ENCODE measurements around the gene ZBED2. TPM values are rescaled to one million over a fixed set of nuclear protein-coding genes. Genes with fewer than 3 reads are reported as not detected.

The ZBED2 gene
- total RNA-seq, 1 experiment from 2014 or later, result 54.7 TPM

GRCh38 chr3:111621535-111621934 is 26.4 kb upstream of the ZBED2 start:
- Histone ChIP-seq H3K9me3 (ENCODE audit: insufficient read depth, low read depth) (no peaks in the 10 kb centered on the region), H3K4me3 (no peak overlapping the region), H2AFZ (no peak overlapping the region), H3K27ac (no peak overlapping the region), H3K79me2 (ENCODE audit: low read depth) (no peaks in the 10 kb centered on the region), H3K27me3 (ENCODE audit: insufficient read depth, low read depth) (no peaks in the 10 kb centered on the region), H3K4me1 (replicated peaks; ENCODE audit: insufficient read depth) (no peaks in the 10 kb centered on the region), H4K20me1 (ENCODE audit: insufficient read depth) (no peaks in the 10 kb centered on the region), H3K36me3 (ENCODE audit: low read depth) (no peaks in the 10 kb centered on the region), H3K9me2 (ENCODE audit: insufficient read depth) (no peaks in the 10 kb centered on the region), H3F3A (ENCODE audit: insufficient read depth, low read depth) (no peaks in the 10 kb centered on the region), H3K4me2 (no peak overlapping the region)
- intact Hi-C loops (cut with micrococcal nuclease; ENCODE audit: unreplicated experiment), result no loop called here
- TF ChIP-seq EZH2 (IDR thresholded peaks at IDR 0.05; ENCODE audit: low read depth) (no peak), CTCF (conservative IDR thresholded peaks at IDR 0.05) (peak; percentile 56; the same call in 1 of the 2 replicates)
- peak in 1 of 2 experiments; percentile 5 for DNase-seq
- ChIA-PET POLR2A (ENCODE audit: unreplicated experiment) (no interaction called here), CTCF (no interaction called here)
- no TSS peak for BruUV-seq (replicated peaks)

DNA sequence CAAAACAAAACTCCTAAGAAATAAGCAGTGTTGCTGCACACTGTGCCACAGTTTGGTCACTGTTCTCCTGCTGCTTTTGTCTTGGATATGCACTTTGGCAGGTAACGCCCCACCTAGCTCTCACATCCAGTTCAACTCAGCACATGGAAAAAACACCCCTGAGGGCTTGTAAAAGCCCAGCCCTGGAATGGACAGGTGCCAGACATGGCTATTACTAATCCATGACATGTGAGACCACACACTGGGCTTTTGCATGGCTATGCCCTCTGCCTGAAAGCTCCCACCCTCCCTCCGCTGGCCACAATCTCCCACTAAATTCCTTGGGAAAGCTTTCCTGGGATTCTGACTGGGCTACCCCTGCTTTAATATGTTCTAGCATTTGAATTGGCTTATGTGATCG is 24.7 kb upstream of the ZBED2 start:
- CTCF ChIA-PET, result no interaction called here
- Histone ChIP-seq H3F3A (ENCODE audit: insufficient read depth, low read depth) (no peaks in the 10 kb centered on the region), H3K4me3 (no peak overlapping the region), H3K4me1 (replicated peaks; ENCODE audit: insufficient read depth) (no peaks in the 10 kb centered on the region), H4K20me1 (ENCODE audit: insufficient read depth) (no peaks in the 10 kb centered on the region), H3K27ac (no peak overlapping the region), H2AFZ (no peak overlapping the region), H3K27me3 (ENCODE audit: insufficient read depth, low read depth) (no peaks in the 10 kb centered on the region), H3K4me2 (no peak overlapping the region), H3K9me2 (ENCODE audit: insufficient read depth) (no peaks in the 10 kb centered on the region), H3K79me2 (ENCODE audit: low read depth) (no peaks in the 10 kb centered on the region), H3K9me3 (ENCODE audit: insufficient read depth, low read depth) (no peaks in the 10 kb centered on the region), H3K36me3 (ENCODE audit: low read depth) (no peaks in the 10 kb centered on the region)
- no TSS peak for BruUV-seq (replicated peaks)
- intact Hi-C loops (cut with micrococcal nuclease; ENCODE audit: unreplicated experiment), result no loop called here
- TF ChIP-seq EZH2 (IDR thresholded peaks at IDR 0.05; ENCODE audit: low read depth), result no peak
- no peak for TF ChIP-seq CTCF (conservative IDR thresholded peaks at IDR 0.05)
- DNase-seq, result peak in 1 of 2 experiments; percentile 10
- POLR2A ChIA-PET (ENCODE audit: unreplicated experiment), result no interaction called here

DNA sequence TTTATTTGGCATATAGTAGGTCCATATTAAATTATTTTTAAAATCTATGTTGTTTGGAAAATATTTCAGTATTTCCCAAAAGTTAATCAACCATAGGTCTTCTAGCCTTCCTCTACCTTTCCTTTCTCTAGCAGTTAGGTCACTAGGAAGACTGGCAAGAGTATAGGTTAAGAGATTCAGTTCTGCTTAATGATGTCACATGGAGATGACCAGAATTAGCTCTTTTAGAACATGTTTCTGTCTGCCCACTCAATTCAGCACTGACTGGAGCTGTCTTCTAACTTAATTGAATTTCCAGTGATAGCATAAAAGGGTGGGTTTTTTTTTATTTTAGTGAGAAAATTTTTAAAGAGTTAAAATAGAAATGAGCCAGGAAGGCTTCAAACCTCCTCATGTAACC is 23.8 kb upstream of the ZBED2 start:
- H3K36me3 ChIP-seq (ENCODE audit: low read depth), result no peaks in the 10 kb centered on the region
- H2AFZ ChIP-seq, result 0 out of 2 replicates have a peak overlapping the region, but pooled peaks have one; percentile 0
- intact Hi-C loops (cut with micrococcal nuclease; ENCODE audit: unreplicated experiment), result no loop called here
- H3K4me3 ChIP-seq, result no peak overlapping the region
- no peaks in the 10 kb centered on the region for H3K9me3 ChIP-seq (ENCODE audit: insufficient read depth, low read depth)
- no peak for TF ChIP-seq EZH2 (IDR thresholded peaks at IDR 0.05; ENCODE audit: low read depth)
- TF ChIP-seq CTCF (conservative IDR thresholded peaks at IDR 0.05), result no peak
- no peaks in the 10 kb centered on the region for H3K4me1 ChIP-seq (replicated peaks; ENCODE audit: insufficient read depth)
- no peaks in the 10 kb centered on the region for H4K20me1 ChIP-seq (ENCODE audit: insufficient read depth)
- no peaks in the 10 kb centered on the region for H3K27me3 ChIP-seq (ENCODE audit: insufficient read depth, low read depth)
- H3F3A ChIP-seq (ENCODE audit: insufficient read depth, low read depth), result no peaks in the 10 kb centered on the region
- no peak overlapping the region for H3K4me2 ChIP-seq
- POLR2A ChIA-PET (ENCODE audit: unreplicated experiment), result interaction anchor here (0.6 kb wide), 1 partner anchor 53 kb away, joined by 3 read pairs; no protein-coding TSS in a partner anchor
- CTCF ChIA-PET, result no interaction called here
- DNase-seq, result no peak
- H3K79me2 ChIP-seq (ENCODE audit: low read depth), result no peaks in the 10 kb centered on the region
- BruUV-seq (replicated peaks), result no TSS peak
- H3K27ac ChIP-seq, result no peak overlapping the region
- no peaks in the 10 kb centered on the region for H3K9me2 ChIP-seq (ENCODE audit: insufficient read depth)

Measured in PC-9 (cell line).